ENCODE results near the gene THOC6.
"Not testable (repeated sequence)": the region's sequence is repeated elsewhere in the genome, so short reads cannot be mapped to it uniquely, and the experiment has no call there.

DNA sequence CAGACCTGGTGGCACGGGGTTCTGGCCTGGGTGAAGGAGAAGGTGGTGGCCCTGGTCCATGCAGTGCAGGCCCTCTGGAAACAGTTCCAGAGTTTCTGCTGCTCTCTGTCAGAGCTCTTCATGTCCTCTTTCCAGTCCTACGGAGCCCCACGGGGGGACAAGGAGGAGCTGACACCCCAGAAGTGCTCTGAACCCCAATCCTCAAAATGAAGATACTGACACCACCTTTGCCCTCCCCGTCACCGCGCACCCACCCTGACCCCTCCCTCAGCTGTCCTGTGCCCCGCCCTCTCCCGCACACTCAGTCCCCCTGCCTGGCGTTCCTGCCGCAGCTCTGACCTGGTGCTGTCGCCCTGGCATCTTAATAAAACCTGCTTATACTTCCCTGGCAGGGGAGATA lies 45.3 kb downstream of the THOC6 start:
- not testable (repeated sequence) for TF ChIP-seq FOSB (CRISPR knock-in tag; IDR thresholded peaks at IDR 0.05); POLR2A (IDR thresholded peaks at IDR 0.05; ENCODE audit: low read length); CTCF (IDR thresholded peaks at IDR 0.05); USF2 (IDR thresholded peaks at IDR 0.05); ESRRA (IDR thresholded peaks at IDR 0.05; ENCODE audit: borderline replicate concordance, low read length); POLR2AphosphoS2 (conservative IDR thresholded peaks at IDR 0.05; ENCODE audit: low read length); EP300 (IDR thresholded peaks at IDR 0.05); HMGXB4 (CRISPR knock-in tag; IDR thresholded peaks at IDR 0.05; ENCODE audit: borderline replicate concordance); ZFP36 (IDR thresholded peaks at IDR 0.05; ENCODE audit: borderline replicate concordance, partially characterized antibody); RAD21 (conservative IDR thresholded peaks at IDR 0.05 in 1 of 2, IDR thresholded peaks at IDR 0.05 in 1 of 2); JUN (IDR thresholded peaks at IDR 0.05)
- TF ChIP-seq, protein P1, sequence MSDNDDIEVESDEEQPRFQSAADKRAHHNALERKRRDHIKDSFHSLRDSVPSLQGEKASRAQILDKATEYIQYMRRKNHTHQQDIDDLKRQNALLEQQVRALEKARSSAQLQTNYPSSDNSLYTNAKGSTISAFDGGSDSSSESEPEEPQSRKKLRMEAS (IDR thresholded peaks at IDR 0.05) = not testable (repeated sequence)
